Progenitor cell of endocrine pancreas (in vitro differentiated cells): ENCODE results near the gene DOP1A. TPM values are rescaled to one million over a fixed set of nuclear protein-coding genes. Genes with fewer than 3 reads are reported as not detected.

Source experiments
- DNase-seq: peaks from one replicate; pipeline ENCODE4 v3.0.0; 2021; ENCODE audit warnings: low spot score; ENCODE audit not compliant: unreplicated experiment
- H3K27ac Mint-ChIP-seq: 2 replicates; pipeline ENCODE4 v1.8.0; 2021; ENCODE audit warnings: mild to moderate bottlenecking, moderate library complexity, mixed read lengths
- H3K27me3 Mint-ChIP-seq: 2 replicates; pipeline ENCODE4 v1.8.0; 2021; ENCODE audit warnings: mixed read lengths
- H3K36me3 Mint-ChIP-seq: 2 replicates; pipeline ENCODE4 v1.8.0; 2022; ENCODE audit warnings: mixed read lengths; ENCODE audit not compliant: insufficient read depth
- H3K4me1 Mint-ChIP-seq: 2 replicates; pipeline ENCODE4 v1.8.0; 2021; ENCODE audit warnings: low read depth, mixed read lengths
- H3K4me3 Mint-ChIP-seq: 2 replicates; pipeline ENCODE4 v1.8.0; 2021; ENCODE audit warnings: low read depth, mild to moderate bottlenecking, moderate library complexity, mixed read lengths
- H3K9me3 Mint-ChIP-seq: 2 replicates; pipeline ENCODE4 v1.8.0; 2021; ENCODE audit warnings: low read depth, mixed read lengths
- CTCF ChIP-seq: fragments of 200-600 bp; sonication (generic); IDR thresholded peaks from one replicate; pipeline ENCODE4 v1.5.0; 2021; ENCODE audit warnings: antibody characterized with exemption, mild to moderate bottlenecking; ENCODE audit not compliant: unreplicated experiment
- total RNA-seq: library from RNA; stranded (reverse); gene quantifications from 2 replicates; pipeline ENCODE4 v1.2.1, GENCODE V29; 2021

DOP1A gene
- total RNA-seq, 1 donor from 2014 or later = 47.1 TPM

GRCh38 chr6:83160167-83160566, 92.7 kb downstream of the DOP1A start:
- no peak for DNase-seq
- Mint-ChIP-seq H3K9me3 (no peaks in the 10 kb centered on the region), H3K27ac (no peak overlapping the region), H3K27me3 (no peaks in the 10 kb centered on the region), H3K36me3 (peaks cover 12% of the 10 kb centered on the region), H3K4me1 (no peaks in the 10 kb centered on the region), H3K4me3 (no peak overlapping the region)
- no peak for TF ChIP-seq CTCF

DNA sequence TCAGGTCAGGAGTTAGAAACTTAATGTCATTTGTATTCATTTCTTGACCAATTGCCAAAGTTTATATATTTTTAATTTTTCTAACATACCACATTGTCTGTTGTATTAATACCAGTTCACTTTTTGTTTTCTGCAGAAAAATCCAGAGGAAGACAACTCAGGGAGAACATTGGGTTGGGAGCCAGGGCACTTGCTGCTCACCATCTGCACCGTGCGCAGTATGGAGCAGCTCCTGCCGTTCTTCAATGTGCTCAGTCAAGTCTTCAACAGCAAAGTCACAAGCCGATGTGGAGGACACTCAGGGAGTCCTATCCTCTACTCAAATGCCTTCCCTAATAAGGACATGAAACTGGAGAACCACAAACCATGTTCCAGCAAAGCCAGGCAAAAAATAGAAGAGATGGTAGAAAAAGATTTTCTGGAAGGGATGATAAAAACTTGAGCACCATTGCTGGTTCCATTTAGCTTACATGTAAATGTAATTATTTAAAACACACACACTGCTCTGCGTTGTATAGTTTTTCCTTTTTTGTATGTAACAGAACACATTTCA, 100.3 kb downstream of the DOP1A start:
- Mint-ChIP-seq H3K4me1 (no peaks in the 10 kb centered on the region), H3K27ac (peak overlapping the region; percentile 52), H3K36me3 (peaks cover 23% of the 10 kb centered on the region), H3K4me3 (no peak overlapping the region), H3K9me3 (no peaks in the 10 kb centered on the region), H3K27me3 (no peaks in the 10 kb centered on the region)
- DNase-seq = no peak
- no peak for TF ChIP-seq CTCF

DNA sequence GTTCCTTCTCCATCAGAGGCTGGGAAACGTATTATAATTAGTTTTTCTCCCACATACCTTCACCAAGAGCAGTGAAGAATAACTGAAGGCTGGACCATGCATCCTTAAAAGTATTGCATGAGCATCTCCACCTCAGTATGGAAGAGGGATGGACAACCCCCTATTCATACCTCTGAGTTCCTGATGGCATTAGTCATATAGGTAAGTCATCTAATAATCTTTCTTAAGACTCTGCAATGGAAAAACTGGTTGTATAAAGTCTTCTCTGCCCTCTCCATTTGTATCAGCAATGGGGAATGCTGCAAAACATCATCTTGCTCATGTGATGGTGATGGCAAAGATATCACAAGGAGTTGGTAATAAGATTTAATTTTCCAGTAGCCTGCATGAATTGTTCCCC, 101.1 kb downstream of the DOP1A start:
- peaks cover 26% of the 10 kb centered on the region for H3K36me3 Mint-ChIP-seq
- DNase-seq = no peak
- no peaks in the 10 kb centered on the region for H3K27me3 Mint-ChIP-seq
- no peak overlapping the region for H3K4me3 Mint-ChIP-seq
- H3K4me1 Mint-ChIP-seq = no peaks in the 10 kb centered on the region
- no peak overlapping the region for H3K27ac Mint-ChIP-seq
- H3K9me3 Mint-ChIP-seq = no peaks in the 10 kb centered on the region
- TF ChIP-seq CTCF = no peak

- TF ChIP-seq CTCF = no peak
- Mint-ChIP-seq H3K4me3 (no peak overlapping the region), H3K27me3 (no peaks in the 10 kb centered on the region), H3K9me3 (no peaks in the 10 kb centered on the region), H3K4me1 (peaks cover under 1% of the 10 kb centered on the region), H3K27ac (no peak overlapping the region), H3K36me3 (peaks cover 27% of the 10 kb centered on the region)
- DNase-seq = no peak
Observed at GRCh38 chr6:83169106-83169505, 101.6 kb downstream of the DOP1A start.

- no peak for TF ChIP-seq CTCF
- Mint-ChIP-seq H3K27ac (no peak overlapping the region), H3K4me3 (no peak overlapping the region), H3K36me3 (peaks cover 30% of the 10 kb centered on the region), H3K4me1 (peaks cover 4% of the 10 kb centered on the region), H3K27me3 (no peaks in the 10 kb centered on the region), H3K9me3 (no peaks in the 10 kb centered on the region)
- DNase-seq = no peak
Observed at GRCh38 chr6:83169511-83169910, 102.0 kb downstream of the DOP1A start.
